Left lobe of liver (tissue), 2 donors: ENCODE data around the gene LOX. TPM values are rescaled to one million over a fixed set of nuclear protein-coding genes. Genes with fewer than 3 reads are reported as not detected.

Experiments used
- ATAC-seq: fragments of 200-7000 bp; cut with Tn5 transposase; one replicate; pipeline ENCODE4 v1.9.1; 2020; ENCODE audit warnings: mild to moderate bottlenecking, moderate library complexity
- DNase-seq: peaks from one replicate; pipeline ENCODE4 v3.0.0-alpha.2; 2020; ENCODE audit warnings: low spot score
- total RNA-seq: library from RNA; stranded (reverse); gene quantifications from one replicate; pipeline ENCODE4 v1.2.1, GENCODE V29; 2021
- donor health status: DM: no; HTN: no; CAD: no; lungs with moderate emphysema.
- donor health status: DM: no; HTN: yes; CAD: no.

Gene LOX
- total RNA-seq: 2.1 TPM

GRCh38 chr5:122078116-122079110 is at the start of gene LOX:
Gene LOX (minus strand): TSS chr5:122078259. CDS start chr5:122077985, 274 bp downstream.
- ATAC-seq (peak; percentile 83), DNase-seq (peak; percentile 58)

- no peak for ATAC-seq
- DNase-seq: no peak
These were observed 48.8 kb upstream of the LOX start for GRCh38 chr5:122126756-122127321.

GRCh38 chr5:122126177-122126755 is 48.2 kb upstream of the LOX start:
- ATAC-seq: no peak
- no peak for DNase-seq

GRCh38 chr5:122124766-122125165 is 46.7 kb upstream of the LOX start:
- no peak for ATAC-seq
- no peak for DNase-seq

GRCh38 chr5:122121479-122122465 is 43.7 kb upstream of the LOX start:
- ATAC-seq: no peak
- DNase-seq: no peak

DNA sequence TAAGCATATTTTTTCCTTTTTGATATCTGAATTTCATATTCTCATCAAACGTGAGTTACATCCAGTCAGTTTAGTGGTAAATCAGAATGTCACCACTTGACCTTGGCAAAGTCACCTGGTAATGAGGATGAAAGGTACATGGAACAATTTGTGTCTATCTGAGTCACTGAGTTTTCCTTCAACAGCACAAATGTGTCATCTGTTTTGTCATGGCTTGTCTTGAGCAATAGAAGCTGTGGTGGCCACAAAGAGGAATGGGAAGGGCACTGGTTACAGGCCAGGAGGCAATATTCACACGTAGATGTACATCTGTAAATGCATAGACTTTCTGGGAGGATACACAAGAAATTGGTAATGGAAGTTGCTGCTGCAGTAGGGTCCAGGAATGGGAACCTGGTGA is 42.9 kb upstream of the LOX start:
- no peak for ATAC-seq

GRCh38 chr5:122120493-122120892 is 42.4 kb upstream of the LOX start:
- DNase-seq (no peak), ATAC-seq (no peak)

More for the DNA sequence above, 42.9 kb upstream of the LOX start:
- DNase-seq: no peak

- ATAC-seq: no peak
- no peak for DNase-seq
These were observed 41.1 kb upstream of the LOX start for GRCh38 chr5:122119205-122119604.

DNA sequence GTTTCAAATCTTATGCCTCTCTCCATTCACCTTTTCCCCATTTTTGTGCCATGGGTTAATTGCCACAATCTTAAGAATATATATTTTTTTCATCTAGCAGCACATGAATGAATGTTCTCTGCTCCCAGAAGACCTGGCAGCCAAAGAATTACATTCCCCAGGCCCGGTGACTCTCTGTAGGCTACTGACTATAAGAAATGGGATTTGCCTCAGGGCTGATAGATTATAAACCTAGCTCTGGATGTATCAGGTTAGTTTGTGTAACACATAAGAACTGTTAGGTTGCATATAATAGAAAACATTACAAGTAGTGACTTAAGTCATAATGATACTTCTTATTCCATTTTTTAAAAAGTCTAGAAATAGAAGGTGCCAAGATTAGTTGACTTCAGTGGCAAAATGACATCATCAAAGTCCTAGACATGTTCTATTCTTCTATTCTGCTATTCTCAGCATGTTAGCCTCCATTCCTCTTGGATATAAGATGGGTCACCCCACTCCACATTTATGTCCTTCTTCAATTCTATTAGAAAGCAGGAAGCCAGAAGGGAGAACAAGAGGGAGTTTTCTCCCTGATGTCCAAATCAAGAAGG is 40.4 kb upstream of the LOX start:
- ATAC-seq (no peak), DNase-seq (no peak)

- ATAC-seq: no peak
These were observed 36.4 kb upstream of the LOX start for GRCh38 chr5:122114501-122114900.

DNA sequence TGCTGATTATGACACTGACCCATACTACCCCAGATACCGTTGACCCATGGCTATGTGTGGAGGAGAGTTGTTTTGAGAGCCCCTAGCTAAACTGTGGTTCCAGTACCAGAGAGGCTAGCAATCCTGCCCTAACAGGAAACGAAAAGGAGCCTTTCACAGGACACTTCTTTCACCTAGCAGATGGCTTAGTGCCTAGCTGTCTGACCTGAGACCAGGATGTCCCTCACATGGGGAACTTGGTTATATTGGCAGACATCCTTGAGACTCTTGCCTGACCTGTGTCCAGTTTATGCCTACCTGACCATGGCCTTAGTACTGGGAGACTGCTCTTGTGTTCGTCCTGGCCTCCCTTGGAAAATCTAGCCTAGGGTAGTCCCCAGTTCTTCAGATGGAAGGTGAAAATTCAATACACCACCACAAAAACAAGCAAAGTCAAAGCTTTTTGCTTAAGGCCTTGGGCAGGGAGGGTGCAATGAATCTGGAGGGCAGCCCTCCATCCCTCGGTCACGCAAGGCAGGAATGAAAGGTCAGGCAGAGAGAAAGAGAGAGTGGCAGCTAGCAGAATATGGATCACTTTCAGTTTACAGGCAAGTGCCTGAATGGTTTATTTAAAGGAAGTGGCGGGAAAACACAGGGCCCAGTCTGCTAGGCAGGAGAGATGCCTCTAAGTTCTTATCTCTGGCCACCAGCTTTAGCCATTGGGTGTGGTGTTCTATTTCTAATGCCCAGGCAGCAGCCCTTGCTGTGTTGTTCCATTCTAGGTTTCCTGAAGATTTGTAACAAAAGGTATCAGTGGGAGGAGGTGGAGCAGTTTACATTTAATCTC is 34.9 kb upstream of the LOX start:
- ATAC-seq: no peak

More at GRCh38 chr5:122114501-122114900, 36.4 kb upstream of the LOX start:
- DNase-seq: no peak

DNA sequence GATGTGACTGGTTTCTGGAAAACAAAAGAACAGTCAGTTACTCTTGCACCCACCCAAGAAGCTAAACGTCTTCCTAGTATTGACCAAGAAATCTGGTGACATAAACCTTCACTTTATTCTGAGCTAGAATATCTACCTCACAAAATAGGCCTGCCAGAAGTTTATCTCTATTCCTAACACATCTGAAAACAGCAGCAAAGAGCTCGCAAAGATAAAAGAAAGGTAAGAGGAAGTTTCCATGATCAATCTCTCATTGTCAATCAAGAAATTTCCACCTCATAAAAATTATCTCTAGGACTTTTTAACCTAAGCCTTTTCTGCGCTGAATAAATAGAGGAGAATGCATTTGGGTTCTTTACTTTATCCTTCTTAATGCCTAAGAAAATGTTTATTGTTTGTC is 34.0 kb upstream of the LOX start:
- ATAC-seq (no peak), DNase-seq (no peak)

More for the DNA sequence above, 34.9 kb upstream of the LOX start:
- no peak for DNase-seq

- ATAC-seq (no peak), DNase-seq (no peak)
These were observed 33.4 kb upstream of the LOX start for GRCh38 chr5:122111460-122111859.

DNA sequence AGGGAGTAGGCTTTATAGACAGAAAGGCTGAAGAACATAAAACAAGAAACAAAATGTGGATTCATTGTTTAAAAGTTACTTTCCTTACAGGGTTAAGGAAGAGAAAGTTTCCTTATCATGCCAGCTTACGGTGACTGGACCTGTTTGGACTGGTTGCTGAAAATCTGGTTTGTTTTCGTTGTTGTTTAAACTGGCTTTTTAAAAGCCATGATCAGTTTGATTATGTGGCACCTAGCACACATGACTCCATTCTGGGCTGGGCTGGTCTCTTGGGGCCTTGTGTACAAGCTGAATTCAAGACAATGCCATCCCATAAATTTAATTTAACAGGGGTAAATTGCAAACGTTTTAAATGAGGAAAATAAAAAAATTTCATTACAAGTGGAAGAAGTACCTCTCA is 32.9 kb upstream of the LOX start:
- DNase-seq: no peak
- no peak for ATAC-seq

DNA sequence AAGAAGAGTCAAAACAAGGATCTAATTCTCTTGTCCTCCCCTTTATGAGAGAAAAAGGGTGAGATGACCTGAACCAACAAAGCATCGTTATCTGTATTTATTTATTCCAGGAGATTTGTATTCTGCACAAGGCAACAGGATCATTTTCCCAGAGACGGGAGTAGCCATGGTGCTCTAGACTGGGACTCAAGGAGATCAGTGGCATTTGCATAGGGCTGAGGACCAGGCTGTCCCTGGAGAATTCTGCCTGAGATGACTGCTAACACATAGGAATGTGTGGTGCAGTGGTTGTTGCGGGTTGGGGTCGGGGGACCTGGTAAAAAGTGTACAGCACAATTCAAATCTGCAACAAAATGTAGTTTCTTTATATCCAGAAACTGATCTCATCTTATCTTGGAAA is 29.0 kb upstream of the LOX start:
- ATAC-seq: no peak

GRCh38 chr5:122105909-122106308 is 27.9 kb upstream of the LOX start:
- no peak for ATAC-seq

More for the DNA sequence above, 29.0 kb upstream of the LOX start:
- DNase-seq: no peak

GRCh38 chr5:122102825-122103224 is 24.8 kb upstream of the LOX start:
- ATAC-seq: no peak
- DNase-seq: no peak

More at GRCh38 chr5:122105909-122106308, 27.9 kb upstream of the LOX start:
- no peak for DNase-seq

DNA sequence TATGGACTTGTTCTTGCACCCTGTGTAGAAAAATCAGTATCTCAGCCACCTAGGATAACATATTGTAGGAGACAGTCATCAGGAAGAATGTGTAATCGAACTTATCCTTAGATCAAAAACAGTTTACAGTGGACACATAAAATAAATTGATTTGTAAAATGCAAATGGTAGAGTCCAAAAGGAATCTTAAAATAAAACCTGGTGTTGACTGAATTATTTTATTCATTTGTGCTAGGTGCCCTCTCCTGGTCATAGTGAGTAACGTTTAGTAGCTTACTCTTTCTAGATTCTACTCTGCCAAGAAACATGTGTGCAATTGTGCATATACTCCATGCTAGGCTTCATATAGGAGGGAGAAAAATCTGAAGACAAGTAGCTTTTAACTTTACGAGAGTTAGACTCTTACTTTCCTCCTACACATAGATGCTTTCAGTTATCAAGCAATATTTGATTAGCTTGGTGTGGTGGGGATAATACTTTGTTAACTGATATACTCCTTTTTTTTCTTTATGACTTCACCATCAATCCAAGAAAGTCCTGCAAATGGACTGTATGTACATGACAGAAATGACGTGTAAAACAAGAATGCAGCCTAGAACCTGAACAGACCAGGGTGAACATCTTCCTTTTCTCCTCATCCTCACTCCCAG is 23.7 kb upstream of the LOX start:
- ATAC-seq (peak; percentile 80), DNase-seq (no peak)
